Myocyte (in vitro differentiated cells): ENCODE results near the gene SDK1. TPM values are rescaled to one million over a fixed set of nuclear protein-coding genes. Genes with fewer than 3 reads are reported as not detected.

Source experiments
- DNase-seq: peaks from one replicate; pipeline ENCODE4 v3.0.0-alpha.2; 2012; ENCODE audit warnings: low read depth
- total RNA-seq: library from RNA; depleted of rRNA; stranded (reverse); fragments of >200 nt; gene quantifications from 2 replicates; pipeline ENCODE4 v1.2.3, GENCODE V29; 2014

SDK1 gene
- total RNA-seq, 1 donor from 2014 or later: 2.8 TPM

DNA sequence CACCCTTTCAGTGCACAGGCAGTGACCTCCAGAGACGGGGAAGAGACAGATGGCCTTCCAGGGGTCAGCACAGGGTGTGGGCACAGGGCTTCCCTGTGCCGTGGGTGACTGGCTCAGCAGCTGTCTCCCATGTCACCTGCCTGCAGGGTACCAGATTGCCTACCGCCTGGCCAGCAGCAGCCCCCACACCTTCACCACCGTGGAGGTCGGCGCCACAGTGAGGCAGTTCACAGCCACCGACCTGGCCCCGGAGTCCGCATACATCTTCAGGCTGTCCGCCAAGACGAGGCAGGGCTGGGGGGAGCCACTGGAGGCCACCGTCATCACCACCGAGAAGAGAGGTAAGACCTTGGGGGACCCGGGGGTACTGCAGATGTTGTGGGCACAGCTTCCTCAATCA is 844.5 kb downstream of the SDK1 start:
- DNase-seq: no peak

DNA sequence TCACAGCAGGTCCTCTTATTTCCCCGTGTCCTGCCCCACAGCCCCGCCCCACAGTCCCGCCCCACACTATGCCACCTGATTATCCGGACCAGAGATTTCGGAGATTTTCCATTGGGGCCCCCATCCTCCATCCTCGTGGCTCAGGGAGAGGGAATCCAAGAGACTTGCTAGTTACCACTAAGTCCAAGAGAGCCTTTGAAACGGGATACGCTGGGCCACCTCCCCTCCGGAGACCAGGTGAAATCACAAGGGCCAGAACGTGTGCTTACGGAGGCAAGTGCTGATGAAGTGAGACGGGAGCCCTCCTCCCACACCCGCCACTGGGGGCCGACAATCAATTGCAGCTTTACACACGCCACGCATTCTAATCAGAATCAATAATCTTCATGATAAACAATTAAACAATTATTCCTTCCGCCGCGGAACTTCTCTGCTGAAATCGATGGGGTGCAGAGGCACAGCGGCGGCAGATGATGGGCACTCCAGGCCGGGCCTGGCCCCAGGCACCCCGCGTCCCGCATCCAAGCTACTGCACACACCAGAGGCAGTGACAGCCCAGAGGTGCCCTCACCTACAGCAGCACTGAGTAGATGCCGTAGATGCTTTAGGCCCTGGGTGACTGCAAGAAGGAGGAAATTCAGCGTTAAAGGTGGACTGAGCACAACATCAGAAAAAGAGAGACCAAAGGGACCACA is 847.0 kb downstream of the SDK1 start:
- no peak for DNase-seq

- DNase-seq: no peak
Measured at GRCh38 chr7:4149236-4149635, 848.2 kb downstream of the SDK1 start.

DNA sequence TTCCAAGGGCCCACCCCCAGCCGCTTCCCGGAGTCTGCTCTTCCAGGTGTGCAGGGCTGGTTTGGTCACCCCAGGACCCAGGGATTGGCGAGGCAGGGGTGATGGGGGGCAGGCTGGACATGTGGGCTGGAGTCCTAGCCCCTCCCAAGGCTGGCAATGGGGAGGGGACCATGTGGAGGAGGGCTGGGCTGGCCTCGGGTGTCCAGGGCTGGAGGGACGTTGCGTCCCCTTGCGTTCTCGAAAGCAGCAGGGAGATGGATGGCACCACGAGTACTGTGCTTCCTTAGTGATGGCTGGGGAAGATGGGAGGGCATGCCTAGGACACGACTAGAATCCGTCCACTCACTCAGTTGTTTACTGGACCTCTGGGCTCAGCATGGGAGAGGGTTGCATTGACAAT is 848.6 kb downstream of the SDK1 start:
- DNase-seq: no peak

GRCh38 chr7:4150731-4151130 is 849.7 kb downstream of the SDK1 start:
- DNase-seq: no peak

- DNase-seq: no peak
Measured at GRCh38 chr7:4151524-4151923, 850.5 kb downstream of the SDK1 start.

- no peak for DNase-seq
Measured at GRCh38 chr7:4151926-4152549, 851.0 kb downstream of the SDK1 start.

GRCh38 chr7:4154882-4155535 is 854.0 kb downstream of the SDK1 start:
- DNase-seq: no peak

- no peak for DNase-seq
Measured at GRCh38 chr7:4156190-4156589, 855.1 kb downstream of the SDK1 start.

- no peak for DNase-seq
Measured at GRCh38 chr7:4157651-4158050, 856.6 kb downstream of the SDK1 start.

DNA sequence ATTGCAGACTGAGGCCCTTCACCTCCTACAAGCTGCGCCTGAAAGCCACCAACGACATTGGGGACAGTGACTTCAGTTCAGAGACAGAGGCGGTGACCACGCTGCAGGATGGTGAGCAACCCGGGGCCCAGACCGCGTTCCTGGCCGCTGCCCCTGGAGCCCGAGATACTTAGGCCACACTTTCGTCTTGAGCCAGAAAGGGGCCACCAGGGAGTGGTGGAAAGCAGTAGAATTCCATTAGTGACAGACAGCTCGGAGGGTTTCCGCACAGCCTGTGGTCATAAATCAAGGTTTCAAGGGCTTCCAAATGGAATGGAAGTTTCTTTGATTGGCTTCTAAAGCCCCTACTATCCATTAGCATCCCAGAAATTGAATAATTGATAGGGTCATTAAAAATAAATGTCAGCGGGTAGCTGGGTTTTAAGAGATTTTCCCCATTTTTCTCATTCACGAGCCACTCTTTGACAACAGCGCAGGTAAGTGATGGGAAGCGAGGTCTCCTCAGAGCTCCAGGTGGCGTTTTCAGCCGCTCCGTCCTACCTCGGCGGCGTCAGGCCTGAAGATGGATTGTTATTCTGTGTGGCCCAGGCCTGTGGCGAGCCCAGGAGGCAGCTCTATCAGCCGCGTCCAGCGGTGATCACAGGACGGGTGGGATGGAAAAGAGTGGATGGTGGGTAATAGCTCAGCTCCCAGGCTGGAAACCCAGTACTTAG is 857.5 kb downstream of the SDK1 start:
- DNase-seq: no peak

- no peak for DNase-seq
Measured at GRCh38 chr7:4159154-4159501, 858.1 kb downstream of the SDK1 start.

DNA sequence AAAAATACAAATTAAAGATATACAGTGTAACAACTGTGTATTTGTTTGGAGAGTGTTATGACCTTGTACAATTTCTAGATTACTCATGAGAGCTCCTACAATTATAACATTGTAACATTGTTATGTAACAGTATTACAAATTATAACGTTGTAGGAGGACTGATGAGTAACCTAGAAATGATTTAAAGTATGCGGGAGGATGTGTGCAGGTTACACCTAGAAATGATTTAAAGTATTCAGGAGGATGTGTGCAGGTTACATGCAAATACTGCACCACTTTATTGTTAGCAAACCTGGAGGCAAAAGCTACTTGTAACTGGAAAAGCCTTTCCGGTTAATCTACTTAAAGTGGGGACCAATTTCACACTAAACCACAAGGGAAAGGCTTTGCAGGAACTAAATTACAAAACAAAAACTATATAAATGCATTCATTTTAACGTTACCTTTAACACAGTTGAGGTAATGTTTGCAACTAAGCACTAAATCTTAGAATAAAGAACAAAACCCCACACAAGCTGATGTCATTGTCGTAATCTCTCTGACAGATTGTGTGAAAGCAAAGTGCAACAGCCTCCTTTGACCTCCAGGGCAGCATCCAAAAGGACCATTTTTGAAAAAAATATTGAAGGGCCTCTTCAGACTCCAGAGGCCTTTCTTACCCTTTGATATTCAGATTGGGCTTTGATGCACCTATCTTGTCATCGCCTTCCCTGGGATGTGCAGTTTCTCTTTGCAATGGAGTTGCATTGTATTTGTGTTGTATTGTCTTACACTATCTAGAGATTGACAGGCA is 858.9 kb downstream of the SDK1 start:
- DNase-seq: no peak

GRCh38 chr7:4162884-4163564 is 862.0 kb downstream of the SDK1 start:
- peak; percentile 88 for DNase-seq

DNA sequence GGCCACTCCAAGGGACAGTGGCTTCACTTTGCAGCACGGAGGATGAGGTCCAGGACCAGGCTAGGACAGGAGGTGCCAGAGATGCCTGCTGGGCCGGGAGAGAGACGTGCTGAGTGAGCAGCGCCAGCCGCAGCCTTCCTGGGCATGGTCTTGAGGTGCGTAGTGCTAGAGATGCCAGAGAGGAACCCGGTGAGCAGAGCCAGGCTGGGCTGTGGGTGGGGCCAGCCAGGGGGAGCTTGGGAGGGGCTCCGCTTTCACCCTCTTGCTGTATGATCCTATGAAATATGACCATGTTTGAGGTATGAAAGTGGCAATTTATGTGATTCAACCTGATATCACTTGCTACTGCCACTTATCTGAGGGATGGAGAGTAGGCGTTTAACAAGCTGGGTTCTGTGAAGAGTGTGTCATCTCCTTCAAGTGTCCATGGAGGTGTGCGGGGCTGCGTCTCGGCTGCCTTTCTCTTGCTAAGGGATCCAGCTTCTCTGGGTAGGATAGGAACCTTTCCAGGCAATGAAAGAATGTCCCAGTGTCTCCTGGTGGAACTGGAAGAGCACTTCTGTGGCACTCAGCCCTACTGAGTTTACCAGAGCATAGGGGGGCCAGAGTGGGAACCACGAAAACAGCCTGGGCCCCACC is 862.6 kb downstream of the SDK1 start:
- DNase-seq: no peak

- no peak for DNase-seq
Measured at GRCh38 chr7:4164556-4164955, 863.5 kb downstream of the SDK1 start.

GRCh38 chr7:4166340-4166739 is 865.3 kb downstream of the SDK1 start:
- DNase-seq: no peak

GRCh38 chr7:4166807-4167206 is 865.8 kb downstream of the SDK1 start:
- DNase-seq: no peak

DNA sequence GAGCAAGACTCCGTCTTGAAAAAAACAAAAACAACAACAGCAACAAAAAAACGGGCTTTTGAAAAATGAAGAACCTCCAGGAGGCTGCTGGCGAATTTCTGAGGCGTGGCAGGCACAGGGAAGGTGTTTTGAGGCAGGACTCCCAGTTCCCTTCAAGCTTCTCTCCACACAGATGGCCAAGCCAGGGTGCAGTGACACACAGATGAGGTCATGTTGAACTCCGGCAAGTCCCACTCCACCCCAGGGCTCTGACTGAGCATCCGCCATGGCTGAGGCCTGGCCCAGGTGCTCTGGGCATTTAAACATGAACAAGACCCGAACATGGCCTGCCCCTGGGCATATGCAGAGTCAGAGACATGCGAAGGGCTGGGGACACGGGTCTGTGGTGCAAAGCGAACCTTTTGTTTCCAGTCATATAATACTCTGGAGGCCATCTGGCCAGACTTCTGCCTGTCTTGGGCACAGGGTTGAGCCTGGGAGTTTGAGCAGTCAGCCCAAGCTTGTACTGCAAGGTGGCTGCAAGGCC is 866.4 kb downstream of the SDK1 start:
- no peak for DNase-seq

GRCh38 chr7:4168041-4168440 is 867.0 kb downstream of the SDK1 start:
- no peak for DNase-seq
